PFSK-1 (cell line): ENCODE measurements around the gene CCDC192.

Experiments
- FOXP2 ChIP-seq: optimal IDR thresholded peaks from 2 replicates; pipeline ENCODE3; 2011; ENCODE audit warnings: borderline replicate concordance, control low read depth, inconsistent platforms; ENCODE audit not compliant: insufficient read depth; ENCODE audit errors: extremely low read length, extremely low read depth
- POLR2AphosphoS5 ChIP-seq: IDR thresholded peaks from 2 replicates; pipeline ENCODE4 v1.6.1; 2012; ENCODE audit warnings: low read depth, mild to moderate bottlenecking, control low read depth, low read length, moderate library complexity
- SIN3A ChIP-seq: IDR thresholded peaks from 2 replicates; pipeline ENCODE4 v1.6.1; 2012; ENCODE audit warnings: mild to moderate bottlenecking, low read length, moderate library complexity, borderline replicate concordance; ENCODE audit not compliant: insufficient read depth
- TAF1 ChIP-seq: IDR thresholded peaks from 2 replicates; pipeline ENCODE4 v1.6.1; 2012; ENCODE audit warnings: low read length, control low read depth, borderline replicate concordance; ENCODE audit not compliant: insufficient read depth
- TF ChIP-seq, protein P1 (sequence below), 2 experiments: IDR thresholded peaks; 2 replicates each; pipeline versions ENCODE4 v1.6.1 to v1.8.0; 2011 to 2012; ENCODE audit warnings: low read depth in 2 of 2, low read length in 2 of 2, control low read depth in 1 of 2, inconsistent platforms in 1 of 2, mild to moderate bottlenecking in 1 of 2, moderate library complexity in 1 of 2; ENCODE audit not compliant: insufficient read depth in 1 of 2

DNA sequence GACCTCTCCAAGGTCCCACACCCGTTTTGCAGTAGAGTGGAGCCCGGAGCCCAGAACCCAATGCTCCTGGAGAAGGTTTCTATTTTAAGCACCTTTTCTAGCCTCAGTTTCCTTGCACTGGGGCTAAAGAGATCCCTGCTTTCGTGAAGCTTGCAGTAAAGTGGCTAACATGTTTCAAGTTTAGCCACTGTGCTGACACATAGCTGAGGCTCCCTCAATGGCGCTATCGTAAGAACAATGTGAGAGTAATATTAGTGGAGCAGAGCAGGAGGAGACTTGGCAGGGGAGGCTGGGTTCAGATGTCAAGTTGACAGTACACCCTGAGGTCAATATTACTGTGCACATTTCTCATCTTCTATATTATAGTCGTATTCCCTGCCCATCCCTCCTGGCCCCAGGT lies 46.4 kb upstream of the CCDC192 start:
- TF ChIP-seq TAF1 (no peak), POLR2AphosphoS5 (no peak), SIN3A (no peak), FOXP2 (no peak)
- TF ChIP-seq, protein P1, sequence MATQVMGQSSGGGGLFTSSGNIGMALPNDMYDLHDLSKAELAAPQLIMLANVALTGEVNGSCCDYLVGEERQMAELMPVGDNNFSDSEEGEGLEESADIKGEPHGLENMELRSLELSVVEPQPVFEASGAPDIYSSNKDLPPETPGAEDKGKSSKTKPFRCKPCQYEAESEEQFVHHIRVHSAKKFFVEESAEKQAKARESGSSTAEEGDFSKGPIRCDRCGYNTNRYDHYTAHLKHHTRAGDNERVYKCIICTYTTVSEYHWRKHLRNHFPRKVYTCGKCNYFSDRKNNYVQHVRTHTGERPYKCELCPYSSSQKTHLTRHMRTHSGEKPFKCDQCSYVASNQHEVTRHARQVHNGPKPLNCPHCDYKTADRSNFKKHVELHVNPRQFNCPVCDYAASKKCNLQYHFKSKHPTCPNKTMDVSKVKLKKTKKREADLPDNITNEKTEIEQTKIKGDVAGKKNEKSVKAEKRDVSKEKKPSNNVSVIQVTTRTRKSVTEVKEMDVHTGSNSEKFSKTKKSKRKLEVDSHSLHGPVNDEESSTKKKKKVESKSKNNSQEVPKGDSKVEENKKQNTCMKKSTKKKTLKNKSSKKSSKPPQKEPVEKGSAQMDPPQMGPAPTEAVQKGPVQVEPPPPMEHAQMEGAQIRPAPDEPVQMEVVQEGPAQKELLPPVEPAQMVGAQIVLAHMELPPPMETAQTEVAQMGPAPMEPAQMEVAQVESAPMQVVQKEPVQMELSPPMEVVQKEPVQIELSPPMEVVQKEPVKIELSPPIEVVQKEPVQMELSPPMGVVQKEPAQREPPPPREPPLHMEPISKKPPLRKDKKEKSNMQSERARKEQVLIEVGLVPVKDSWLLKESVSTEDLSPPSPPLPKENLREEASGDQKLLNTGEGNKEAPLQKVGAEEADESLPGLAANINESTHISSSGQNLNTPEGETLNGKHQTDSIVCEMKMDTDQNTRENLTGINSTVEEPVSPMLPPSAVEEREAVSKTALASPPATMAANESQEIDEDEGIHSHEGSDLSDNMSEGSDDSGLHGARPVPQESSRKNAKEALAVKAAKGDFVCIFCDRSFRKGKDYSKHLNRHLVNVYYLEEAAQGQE (IDR thresholded peaks at IDR 0.05; ENCODE audit: insufficient read depth in 1 of 2, low read depth in 2 of 2, low read length in 2 of 2): no peak
